HepG2 (cell line): Measurements from ENCODE around the gene DHX58. TPM values are rescaled to one million over a fixed set of nuclear protein-coding genes. Genes with fewer than 3 reads are reported as not detected.
A peak's percentile ranks its signal among the peaks of the same experiment; 100 is the strongest.

Source experiments
- AGO1 ChIP-seq: fragments of 200-400 bp; formaldehyde crosslinking; IDR thresholded peaks from 2 replicates; pipeline ENCODE4 v1.6.1; 2017; ENCODE audit warnings: mild to moderate bottlenecking, low read depth, low read length, moderate library complexity; ENCODE audit not compliant: poor library complexity, severe bottlenecking
- MYC ChIP-seq: sonication (generic); formaldehyde crosslinking; IDR thresholded peaks from 2 replicates; pipeline ENCODE4 v1.9.0; 2021; ENCODE audit warnings: missing genetic modification reagents, borderline replicate concordance
- ZFP90 ChIP-seq: sonication (generic); formaldehyde crosslinking; IDR thresholded peaks from 2 replicates; pipeline ENCODE4 v1.8.0; 2022; ENCODE audit warnings: missing genetic modification reagents, mild to moderate bottlenecking, inconsistent platforms, borderline replicate concordance
- ZNF350 ChIP-seq: sonication (generic); formaldehyde crosslinking; IDR thresholded peaks from 2 replicates; pipeline ENCODE4 v1.4.0; 2020; ENCODE audit warnings: mild to moderate bottlenecking, low read depth, missing genetic modification reagents, borderline replicate concordance
- ZNF430 ChIP-seq: sonication (generic); formaldehyde crosslinking; IDR thresholded peaks from 2 replicates; pipeline ENCODE4 v1.9.0; 2021; ENCODE audit warnings: mild to moderate bottlenecking, missing genetic modification reagents
- ZNF777 ChIP-seq: sonication (generic); formaldehyde crosslinking; IDR thresholded peaks from 2 replicates; pipeline ENCODE4 v1.4.0; 2020; ENCODE audit warnings: missing genetic modification reagents
- polyA plus RNA-seq, 8 experiments: library from polyadenylated mRNA; depleted of rRNA in 3 of 8; stranded (reverse) in 7 of 8; unstranded in 1 of 8; fragments of >200 nt; fragmentation: Illumina TruSeq in 4 of 8; extraction: Trizol in 4 of 8; gene quantifications; 2 replicates each; pipeline versions ENCODE4 v1.2.1 to v1.2.3, GENCODE V29; 2011 to 2016; ENCODE audit warnings: low read depth in 4 of 8, missing spikeins in 1 of 8, mixed read lengths in 1 of 8; ENCODE audit not compliant: insufficient read depth in 1 of 8
- total RNA-seq, 5 experiments: library from RNA; depleted of rRNA; stranded (reverse); fragments of >200 nt; fragmentation: Illumina TruSeq; extraction: Trizol; gene quantifications; 2 replicates each; pipeline ENCODE4 v1.2.3, GENCODE V29; 2016; ENCODE audit warnings: low read depth in 1 of 5
- TF ChIP-seq, protein P1 (sequence below): IDR thresholded peaks from 2 replicates; pipeline ENCODE4 v1.6.1; 2012; ENCODE audit warnings: inconsistent platforms
- TF ChIP-seq, protein P2 (sequence below): sonication (generic); formaldehyde crosslinking; IDR thresholded peaks from 2 replicates; pipeline ENCODE4 v1.4.0; 2020; ENCODE audit warnings: mild to moderate bottlenecking, missing genetic modification reagents
- TF ChIP-seq, protein P3 (sequence below): sonication (generic); formaldehyde crosslinking; IDR thresholded peaks from 2 replicates; pipeline ENCODE4 v1.9.0; 2021; ENCODE audit warnings: mild to moderate bottlenecking, missing genetic modification reagents

Gene DHX58
- total and polyA plus RNA-seq, 2 of the 13 experiments (the other 11 are each of a cell fraction or from before 2014, with no cell fraction given): 6.7 to 7.8 TPM

DNA sequence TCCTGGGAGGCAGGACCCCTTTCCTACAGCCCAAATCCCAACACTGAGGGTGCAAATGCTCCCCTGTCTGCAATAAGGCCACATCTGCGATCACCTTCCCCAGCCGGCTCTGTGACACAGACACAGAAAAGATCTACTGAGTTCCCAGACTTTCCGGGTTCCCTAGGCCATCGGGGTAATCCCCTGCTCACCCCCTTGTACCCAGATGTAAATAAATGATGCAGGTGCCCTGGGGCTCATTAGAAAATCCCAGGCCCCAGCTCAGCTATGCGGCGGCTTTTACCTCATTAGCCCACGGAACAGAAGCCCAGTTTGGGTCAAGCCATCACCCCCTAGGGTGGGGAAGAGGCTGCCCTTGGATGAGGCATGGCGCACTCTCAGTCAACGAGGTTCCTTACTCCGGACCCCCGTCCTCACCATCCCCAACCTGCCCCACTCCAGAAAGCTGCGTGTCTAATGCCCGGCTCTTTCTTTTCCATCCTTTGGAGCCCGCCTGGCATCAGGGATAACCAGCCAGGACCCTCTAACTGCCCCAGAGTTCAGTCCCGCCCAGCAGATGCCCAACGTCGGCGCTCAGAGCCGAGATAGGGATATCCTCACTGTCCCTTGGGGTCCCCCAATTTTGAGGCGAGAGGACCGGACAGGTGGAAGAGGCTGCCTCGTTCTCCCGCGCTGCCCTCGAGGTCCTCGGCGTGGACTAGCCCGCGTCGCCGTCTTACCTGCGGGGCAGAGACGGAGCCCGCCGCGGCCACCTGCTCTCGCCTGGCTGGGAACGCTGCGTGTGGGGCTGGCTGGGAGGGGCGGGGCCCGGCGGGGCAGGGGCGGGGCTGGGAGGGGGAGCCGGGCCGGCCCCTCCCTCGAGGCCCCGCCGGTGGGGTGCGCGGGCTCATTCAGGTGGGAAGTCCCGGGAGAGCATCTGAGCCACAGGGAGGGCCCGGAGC, 14.6 kb downstream of the DHX58 start, which contains the start of gene ZNF385C (continued):
- TF ChIP-seq ZNF777 (CRISPR knock-in tag): peak; percentile 56
- TF ChIP-seq ZNF350: 0 out of 2 replicates have a peak, but pooled peaks have one; percentile 20
- TF ChIP-seq AGO1: no peak
- 0 out of 2 replicates have a peak, but pooled peaks have one; percentile 11 for TF ChIP-seq ZNF430 (CRISPR knock-in tag)
- TF ChIP-seq MYC (CRISPR knock-in tag): 0 out of 2 replicates have a peak, but pooled peaks have one; percentile 18
- no peak for TF ChIP-seq ZFP90 (CRISPR knock-in tag)
- TF ChIP-seq, protein P1, sequence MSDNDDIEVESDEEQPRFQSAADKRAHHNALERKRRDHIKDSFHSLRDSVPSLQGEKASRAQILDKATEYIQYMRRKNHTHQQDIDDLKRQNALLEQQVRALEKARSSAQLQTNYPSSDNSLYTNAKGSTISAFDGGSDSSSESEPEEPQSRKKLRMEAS: peak; percentile 39; the same call in 1 of the 2 replicates
- TF ChIP-seq, protein P2, sequence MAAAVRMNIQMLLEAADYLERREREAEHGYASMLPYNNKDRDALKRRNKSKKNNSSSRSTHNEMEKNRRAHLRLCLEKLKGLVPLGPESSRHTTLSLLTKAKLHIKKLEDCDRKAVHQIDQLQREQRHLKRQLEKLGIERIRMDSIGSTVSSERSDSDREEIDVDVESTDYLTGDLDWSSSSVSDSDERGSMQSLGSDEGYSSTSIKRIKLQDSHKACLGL: peak; percentile 45; the same call in 1 of the 2 replicates
- TF ChIP-seq, protein P3, sequence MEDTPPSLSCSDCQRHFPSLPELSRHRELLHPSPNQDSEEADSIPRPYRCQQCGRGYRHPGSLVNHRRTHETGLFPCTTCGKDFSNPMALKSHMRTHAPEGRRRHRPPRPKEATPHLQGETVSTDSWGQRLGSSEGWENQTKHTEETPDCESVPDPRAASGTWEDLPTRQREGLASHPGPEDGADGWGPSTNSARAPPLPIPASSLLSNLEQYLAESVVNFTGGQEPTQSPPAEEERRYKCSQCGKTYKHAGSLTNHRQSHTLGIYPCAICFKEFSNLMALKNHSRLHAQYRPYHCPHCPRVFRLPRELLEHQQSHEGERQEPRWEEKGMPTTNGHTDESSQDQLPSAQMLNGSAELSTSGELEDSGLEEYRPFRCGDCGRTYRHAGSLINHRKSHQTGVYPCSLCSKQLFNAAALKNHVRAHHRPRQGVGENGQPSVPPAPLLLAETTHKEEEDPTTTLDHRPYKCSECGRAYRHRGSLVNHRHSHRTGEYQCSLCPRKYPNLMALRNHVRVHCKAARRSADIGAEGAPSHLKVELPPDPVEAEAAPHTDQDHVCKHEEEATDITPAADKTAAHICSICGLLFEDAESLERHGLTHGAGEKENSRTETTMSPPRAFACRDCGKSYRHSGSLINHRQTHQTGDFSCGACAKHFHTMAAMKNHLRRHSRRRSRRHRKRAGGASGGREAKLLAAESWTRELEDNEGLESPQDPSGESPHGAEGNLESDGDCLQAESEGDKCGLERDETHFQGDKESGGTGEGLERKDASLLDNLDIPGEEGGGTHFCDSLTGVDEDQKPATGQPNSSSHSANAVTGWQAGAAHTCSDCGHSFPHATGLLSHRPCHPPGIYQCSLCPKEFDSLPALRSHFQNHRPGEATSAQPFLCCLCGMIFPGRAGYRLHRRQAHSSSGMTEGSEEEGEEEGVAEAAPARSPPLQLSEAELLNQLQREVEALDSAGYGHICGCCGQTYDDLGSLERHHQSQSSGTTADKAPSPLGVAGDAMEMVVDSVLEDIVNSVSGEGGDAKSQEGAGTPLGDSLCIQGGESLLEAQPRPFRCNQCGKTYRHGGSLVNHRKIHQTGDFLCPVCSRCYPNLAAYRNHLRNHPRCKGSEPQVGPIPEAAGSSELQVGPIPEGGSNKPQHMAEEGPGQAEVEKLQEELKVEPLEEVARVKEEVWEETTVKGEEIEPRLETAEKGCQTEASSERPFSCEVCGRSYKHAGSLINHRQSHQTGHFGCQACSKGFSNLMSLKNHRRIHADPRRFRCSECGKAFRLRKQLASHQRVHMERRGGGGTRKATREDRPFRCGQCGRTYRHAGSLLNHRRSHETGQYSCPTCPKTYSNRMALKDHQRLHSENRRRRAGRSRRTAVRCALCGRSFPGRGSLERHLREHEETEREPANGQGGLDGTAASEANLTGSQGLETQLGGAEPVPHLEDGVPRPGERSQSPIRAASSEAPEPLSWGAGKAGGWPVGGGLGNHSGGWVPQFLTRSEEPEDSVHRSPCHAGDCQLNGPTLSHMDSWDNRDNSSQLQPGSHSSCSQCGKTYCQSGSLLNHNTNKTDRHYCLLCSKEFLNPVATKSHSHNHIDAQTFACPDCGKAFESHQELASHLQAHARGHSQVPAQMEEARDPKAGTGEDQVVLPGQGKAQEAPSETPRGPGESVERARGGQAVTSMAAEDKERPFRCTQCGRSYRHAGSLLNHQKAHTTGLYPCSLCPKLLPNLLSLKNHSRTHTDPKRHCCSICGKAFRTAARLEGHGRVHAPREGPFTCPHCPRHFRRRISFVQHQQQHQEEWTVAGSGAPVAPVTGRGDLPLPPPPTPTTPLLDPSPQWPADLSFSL (CRISPR knock-in tag): no peak
